Measurements from ENCODE around the gene ADCY2.
A peak's percentile ranks its signal among the peaks of the same experiment; 100 is the strongest.

ADCY2 gene

DNA sequence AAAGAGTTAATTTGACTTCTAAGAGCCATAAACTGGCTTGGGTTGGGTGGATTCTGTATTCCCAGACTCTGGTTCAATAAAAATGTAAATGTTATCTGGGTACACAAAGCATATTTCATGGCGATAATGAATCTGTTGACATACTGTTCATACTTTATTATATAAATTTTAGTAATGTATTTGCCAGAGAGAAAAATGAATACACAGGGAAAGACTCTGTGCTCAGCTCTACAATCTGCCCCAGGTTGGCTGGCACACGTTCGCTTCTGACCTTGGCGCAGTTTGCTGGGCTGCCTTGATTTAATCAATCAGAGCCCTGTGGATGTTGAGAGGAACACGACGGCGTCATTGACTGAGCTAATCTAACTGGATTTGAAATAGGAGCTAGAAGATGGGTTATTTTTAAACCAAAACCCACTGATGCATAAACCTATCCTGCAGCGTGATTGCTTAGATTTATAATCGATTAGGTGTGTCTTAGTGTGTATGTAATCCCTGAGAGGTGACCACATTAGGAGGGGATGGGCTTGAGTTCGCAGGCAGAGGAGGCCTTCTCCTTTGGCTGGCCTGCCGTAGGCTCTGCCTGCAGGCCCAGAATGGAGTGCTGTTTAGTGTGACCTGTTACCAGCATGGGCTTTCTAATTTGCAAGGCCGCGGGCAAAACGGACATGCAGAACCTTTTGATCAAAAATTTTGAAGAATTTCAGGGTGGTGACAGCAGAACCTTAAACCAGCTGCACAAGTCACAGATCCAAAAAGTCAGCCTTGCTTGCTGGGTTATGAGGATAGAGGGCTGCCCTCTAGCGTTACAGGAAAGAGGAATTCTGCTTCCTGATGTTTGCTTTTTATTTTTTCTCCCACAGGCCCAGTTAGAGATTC is 3.9 kb upstream of the ADCY2 start:
- Histone ChIP-seq H3K36me3 (no peaks in the 10 kb centered on the region), H3K27ac (no peak overlapping the region), H3K4me1 (peaks cover 0 to 17% (median 9%) of the 10 kb centered on the region in 4 donors), H3K9me3 (no peaks in the 10 kb centered on the region), H3K4me3 (no peak overlapping the region), H3K27me3 (peaks cover 0 to 15% of the 10 kb centered on the region in 2 donors)
- peak; percentile 39 to 44 for TF ChIP-seq CTCF (IDR thresholded peaks at IDR 0.05)
- intact Hi-C loops (cut with DNase I; ENCODE audit: low total_unique reads), result loop anchor here (10.0 kb wide), 1 partner anchor 627 kb away; no protein-coding TSS in a partner anchor
- DNase-seq, result no peak

DNA sequence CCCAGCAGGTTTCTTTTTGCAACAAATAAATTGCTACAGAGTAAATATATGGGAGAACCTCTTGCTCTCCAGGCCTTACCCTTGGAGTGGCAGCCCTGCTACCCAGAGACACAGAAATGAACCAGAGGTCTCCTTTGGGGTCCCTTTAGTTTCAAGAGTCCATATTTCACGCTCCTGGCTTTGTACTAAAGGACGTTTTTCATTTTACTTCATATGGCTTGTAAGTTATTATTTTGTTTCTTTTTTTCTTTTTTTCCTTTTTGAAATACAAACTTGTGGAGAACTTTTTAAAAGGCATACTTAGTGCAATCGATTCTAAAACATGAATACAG is 3.3 kb upstream of the ADCY2 start:
- H3K36me3 ChIP-seq, result no peaks in the 10 kb centered on the region
- peaks cover 0 to 15% of the 10 kb centered on the region in 2 donors for H3K27me3 ChIP-seq
- no peak for DNase-seq
- no peaks in the 10 kb centered on the region for H3K9me3 ChIP-seq
- intact Hi-C loops (cut with DNase I; ENCODE audit: low total_unique reads), result loop anchor here (10.0 kb wide), 1 partner anchor 628 kb away; no protein-coding TSS in a partner anchor
- no peak overlapping the region for H3K4me3 ChIP-seq
- no peak for TF ChIP-seq CTCF (IDR thresholded peaks at IDR 0.05)
- H3K4me1 ChIP-seq, result peaks cover 0 to 17% (median 9%) of the 10 kb centered on the region in 4 donors
- no peak overlapping the region for H3K27ac ChIP-seq

DNA sequence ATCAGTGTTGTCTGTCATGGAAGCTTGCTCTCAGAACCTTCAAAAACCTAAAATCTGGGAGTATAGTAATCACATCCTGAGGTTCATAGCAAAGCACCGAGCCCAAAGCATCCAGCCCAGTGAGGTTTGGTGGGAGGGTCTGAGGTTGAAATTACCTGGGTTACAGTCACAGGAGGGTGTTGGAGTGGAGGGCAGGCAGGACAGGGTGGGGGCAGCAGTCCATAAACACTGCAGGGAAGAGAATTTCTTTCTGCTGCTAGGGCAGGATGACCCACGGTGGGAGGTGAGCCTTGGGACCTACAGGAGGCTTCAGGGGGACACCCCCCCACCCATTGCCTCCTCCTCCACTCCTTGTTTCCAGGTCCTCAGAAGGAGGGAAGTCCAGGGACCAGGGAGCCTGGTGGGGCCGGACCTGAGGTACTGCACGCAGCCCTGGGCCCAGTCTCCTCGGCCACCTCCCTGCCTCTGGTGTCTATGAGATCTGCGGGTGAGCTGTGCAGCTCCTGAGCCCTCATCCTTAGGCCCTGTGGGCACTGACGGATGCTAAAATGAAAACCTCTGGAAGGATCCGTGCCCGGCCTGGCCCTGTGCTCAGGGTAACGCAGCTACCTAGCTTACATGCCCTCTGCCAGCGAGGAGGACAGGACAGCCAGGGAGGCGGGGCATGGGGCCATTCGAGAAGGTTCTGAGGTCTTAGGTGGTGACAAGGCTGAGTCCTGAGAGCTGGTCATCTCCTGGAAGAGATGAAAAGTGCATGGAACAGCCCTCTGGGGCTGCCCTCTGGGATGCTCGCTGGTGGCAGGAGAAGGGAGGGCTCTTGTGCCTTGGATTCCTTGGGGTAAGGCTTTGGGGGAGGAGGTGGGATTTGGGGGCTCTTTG is 1.8 kb upstream of the ADCY2 start:
- no peak for TF ChIP-seq CTCF (IDR thresholded peaks at IDR 0.05)

DNA sequence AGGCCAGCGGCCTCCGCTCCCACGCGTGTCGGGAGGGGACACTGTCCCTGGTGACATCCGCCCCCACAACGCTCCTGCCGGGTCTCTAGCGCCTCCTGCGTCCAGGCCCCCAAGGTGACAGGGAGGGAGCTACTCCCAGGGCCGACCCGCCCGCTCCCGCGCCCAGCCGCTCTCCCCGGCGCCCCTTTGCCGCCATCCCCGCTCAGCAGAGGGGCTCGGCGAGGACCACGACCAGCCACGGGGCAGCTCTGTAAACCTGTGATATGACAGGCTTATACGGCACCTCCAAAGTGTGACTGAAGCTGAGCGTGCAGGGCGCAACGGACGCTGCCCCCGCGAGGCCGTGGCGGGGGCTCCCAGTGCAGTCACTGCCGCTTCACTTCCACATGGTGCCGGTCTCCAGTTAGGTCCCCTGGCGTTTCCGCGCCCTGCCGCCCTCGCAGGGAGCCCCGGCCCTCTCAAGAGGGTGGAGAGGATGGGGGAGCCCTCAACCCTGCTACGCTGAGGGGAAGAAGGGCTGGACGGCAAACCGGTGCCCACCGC is 978 bp upstream of the ADCY2 start:
- intact Hi-C loops (cut with DNase I; ENCODE audit: low total_unique reads), result loop anchor here (5.0 to 10.0 kb wide), 2 partner anchors 357 to 630 kb away; no protein-coding TSS in a partner anchor
- Histone ChIP-seq H3K27me3 (peaks cover 0 to 18% of the 10 kb centered on the region in 2 donors), H3K4me3 (peak overlapping the region; percentile 51 to 56), H3K27ac (peak overlapping the region; percentile 56 to 70), H3K4me1 (peaks cover 0 to 17% (median 9%) of the 10 kb centered on the region in 4 donors), H3K36me3 (no peaks in the 10 kb centered on the region), H3K9me3 (no peaks in the 10 kb centered on the region)
- no peak for DNase-seq
- no peak for TF ChIP-seq CTCF (IDR thresholded peaks at IDR 0.05)

More for the DNA sequence above, 1.8 kb upstream of the ADCY2 start:
- intact Hi-C loops (cut with DNase I; ENCODE audit: low total_unique reads), result loop anchor here (10.0 kb wide), 1 partner anchor 629 kb away; no protein-coding TSS in a partner anchor
- Histone ChIP-seq H3K27ac (peak overlapping the region; percentile 18 to 70), H3K27me3 (peaks cover 0 to 18% of the 10 kb centered on the region in 2 donors), H3K36me3 (no peaks in the 10 kb centered on the region), H3K9me3 (no peaks in the 10 kb centered on the region), H3K4me1 (peaks cover 0 to 17% (median 9%) of the 10 kb centered on the region in 4 donors), H3K4me3 (no peak overlapping the region)
- no peak for DNase-seq

- H3K27me3 ChIP-seq, result peaks cover 0 to 18% of the 10 kb centered on the region in 2 donors
- H3K4me1 ChIP-seq, result peaks cover 0 to 17% (median 9%) of the 10 kb centered on the region in 4 donors
- peak overlapping the region; percentile 56 to 70 for H3K27ac ChIP-seq
- H3K9me3 ChIP-seq, result no peaks in the 10 kb centered on the region
- no peak for TF ChIP-seq CTCF (IDR thresholded peaks at IDR 0.05)
- intact Hi-C loops (cut with DNase I; ENCODE audit: low total_unique reads), result loop anchor here (5.0 to 10.0 kb wide), 2 partner anchors 357 to 631 kb away; no protein-coding TSS in a partner anchor
- no peak for DNase-seq
- H3K36me3 ChIP-seq, result no peaks in the 10 kb centered on the region
- H3K4me3 ChIP-seq, result peak overlapping the region; percentile 51 to 56
Measured at GRCh38 chr5:7395432-7395946, 449 bp upstream of the ADCY2 start.
